Heart left ventricle (tissue), 16 donors: ENCODE data around the gene FOXJ2. TPM values are rescaled to one million over a fixed set of nuclear protein-coding genes. Genes with fewer than 3 reads are reported as not detected.

Experiments
- ATAC-seq, 4 donors: fragments of 200-7000 bp; cut with Tn5 transposase; one replicate each; pipeline ENCODE4 v1.9.1; 2020 to 2022; ENCODE audit warnings: moderate library complexity in 4 of 4, mild to moderate bottlenecking in 3 of 4, moderate number of reproducible peaks in 1 of 4
- DNase-seq, 5 donors: peaks; one replicate each; pipeline ENCODE4 v3.0.0-alpha.2; 2020
- H3K27ac ChIP-seq, 12 donors: fragments of 200-600 bp; sonication (generic) in 4 of 12; one replicate each; pipeline versions ENCODE4 v1.5.0 to v1.8.0; 2016 to 2022; ENCODE audit warnings: mild to moderate bottlenecking in 2 of 12
- H3K27me3 ChIP-seq, 9 donors: fragments of 200-600 bp; sonication (generic) in 2 of 9; one replicate each; pipeline versions ENCODE4 v1.5.1 to v1.8.0; 2016 to 2022; ENCODE audit warnings: mild to moderate bottlenecking in 3 of 9
- H3K36me3 ChIP-seq, 9 donors: fragments of 200-600 bp; sonication (generic) in 2 of 9; one replicate each; pipeline versions ENCODE4 v1.5.0 to v1.8.0; 2018 to 2022; ENCODE audit warnings: mild to moderate bottlenecking in 2 of 9
- H3K4me1 ChIP-seq, 12 donors: fragments of 200-600 bp; sonication (generic) in 4 of 12; one replicate each; pipeline versions ENCODE4 v1.5.0 to v1.8.0; 2016 to 2022; ENCODE audit warnings: mild to moderate bottlenecking in 3 of 12
- H3K4me3 ChIP-seq, 12 donors: fragments of 200-600 bp; sonication (generic) in 4 of 12; one replicate each; pipeline versions ENCODE4 v1.5.0 to v1.8.0; 2017 to 2022; ENCODE audit warnings: mild to moderate bottlenecking in 9 of 12, moderate library complexity in 4 of 12
- H3K9me3 ChIP-seq, 12 donors: fragments of 200-600 bp; sonication (generic) in 4 of 12; one replicate each; pipeline versions ENCODE4 v1.5.0 to v1.8.0; 2016 to 2022; ENCODE audit warnings: mild to moderate bottlenecking in 1 of 12
- CTCF ChIP-seq, 12 donors: fragments of 200-600 bp; sonication (generic) in 4 of 12; IDR thresholded peaks; one replicate each; pipeline versions ENCODE4 v1.5.0 to v1.8.0; 2018 to 2022; ENCODE audit warnings: antibody characterized with exemption in 12 of 12, mild to moderate bottlenecking in 5 of 12
- POLR2A ChIP-seq, 2 donors: fragments of 450-650 bp; IDR thresholded peaks; one replicate each; pipeline ENCODE4 v1.6.1; 2017; ENCODE audit warnings: antibody characterized with exemption in 2 of 2, mild to moderate bottlenecking in 2 of 2, moderate library complexity in 2 of 2
- WGBS, 4 donors: extraction: QIAGEN DNeasy Blood & Tissue Kit in 2 of 4; methylation state at CpG; one replicate each; pipeline versions ENCODE4 v1.1.5 to v1.1.7; 2013 to 2018; 5-methylcytosine and 5-hydroxymethylcytosine counted together
- intact Hi-C, 10 donors: fragments of 100-400 bp; cut with DNase I; formaldehyde crosslinking; loops; one replicate each; pipeline versions ENCODE4 v1.11.1 to v1.14.2; 2022
- polyA plus RNA-seq, 2 donors: library from polyadenylated mRNA; stranded (reverse); fragments of 200-250 nt; gene quantifications; one replicate each; pipeline ENCODE4 v1.2.3, GENCODE V29; 2013
- total RNA-seq, 9 donors: library from RNA; depleted of rRNA in 2 of 9; stranded (reverse); fragments of >200 nt in 2 of 9; fragmentation: NEBNext Ultra II Directional in 3 of 9; extraction: Animal tissue kit (Norgen Biotek cat#: 25700) in 3 of 9; gene quantifications; one replicate each; pipeline versions ENCODE4 v1.1.0 to v1.2.4, GENCODE V29; 2016 to 2023
- donor health status: ischemic (EF 13 %, LVEDD 7.1; RV severe dilation, severe dysfunction).
- donor health status: healthy with polysubstance abuse.
- donor health status: DM: no; HTN: yes; CAD: no.
- donor health status: DM: no; HTN: no; CAD: no.
- donor health status: ischemic (EF 25% LVEDD 6.9; RV normal size, moderate dysfunction).
- donor health status: ischemic (EF 25% LVEDD 5.7; RV mildly dilated, moderate dysfunction).
- donor health status: healthy.
- donor health status: DM: yes; HTN: yes; CAD: no.
- donor health status: ischemic (EF 35%, LVEDD 5.7; RV mildly dilated, moderate dysfunction).
- donor health status: nonischemic (EF 11% LVEDD 7.7; RV severe dilation, severe dysfunction).
- donor health status: DM: yes; HTN: yes; CAD: no.
- donor health status: PGD.
- donor health status: ischemic (EF 29% LVEDD 5.4; RV normal size, mild dysfunction).
- donor health status: nonischemic (EF 23%, LVEDD 6.1; RV moderate dilation, normal function).

FOXJ2 gene
- total and polyA plus RNA-seq, 11 donors = 9.4 to 34.7 (median 23.7) TPM

- H3K36me3 ChIP-seq = peaks cover 0 to 67% (median 59%) of the 10 kb centered on the region in 9 donors
- peaks cover 0 to 53% (median 0%) of the 10 kb centered on the region in 12 donors for H3K4me1 ChIP-seq
- H3K27me3 ChIP-seq = no peaks in the 10 kb centered on the region
- no peaks in the 10 kb centered on the region for H3K9me3 ChIP-seq
- intact Hi-C loops = no loop called here
- ATAC-seq (no peak), DNase-seq (no peak)
- no peak for TF ChIP-seq POLR2A (IDR thresholded peaks at IDR 0.05)
- TF ChIP-seq CTCF (IDR thresholded peaks at IDR 0.05) = no peak
- WGBS, 4 donors = 74 to 88% (median 87%) methylated on average over 2 of the region's 2 CpGs
- H3K27ac ChIP-seq = peak overlapping the region in 1 of 12 donors; percentile 33
- no peak overlapping the region for H3K4me3 ChIP-seq
Observed at GRCh38 chr12:8054816-8055215, 22.3 kb downstream of the FOXJ2 start.

GRCh38 chr12:8057306-8057705 lies 24.8 kb downstream of the FOXJ2 start:
- intact Hi-C loops = no loop called here
- no peaks in the 10 kb centered on the region for H3K9me3 ChIP-seq
- H3K36me3 ChIP-seq = peaks cover 0 to 46% (median 38%) of the 10 kb centered on the region in 9 donors
- ATAC-seq (no peak), DNase-seq (no peak)
- H3K27me3 ChIP-seq = no peaks in the 10 kb centered on the region
- peak overlapping the region in 1 of 12 donors; percentile 59 for H3K27ac ChIP-seq
- no peak for TF ChIP-seq CTCF (IDR thresholded peaks at IDR 0.05)
- TF ChIP-seq POLR2A (IDR thresholded peaks at IDR 0.05) = no peak
- WGBS, 4 donors = 71 to 75% (median 74%) methylated on average over 2 of the region's 2 CpGs
- peaks cover 0 to 56% (median 0%) of the 10 kb centered on the region in 12 donors for H3K4me1 ChIP-seq
- H3K4me3 ChIP-seq = no peak overlapping the region

- Histone ChIP-seq H3K36me3 (peaks cover 0 to 40% (median 33%) of the 10 kb centered on the region in 9 donors), H3K4me3 (peak overlapping the region in 1 of 12 donors; percentile 0), H3K27me3 (no peaks in the 10 kb centered on the region), H3K27ac (peak overlapping the region in 1 of 12 donors; percentile 59), H3K4me1 (peaks cover 0 to 57% (median 0%) of the 10 kb centered on the region in 12 donors), H3K9me3 (no peaks in the 10 kb centered on the region)
- ATAC-seq (peak in 3 of 4 donors; percentile 22 to 75 (median 69)), DNase-seq (no peak)
- TF ChIP-seq POLR2A (IDR thresholded peaks at IDR 0.05) (no peak), CTCF (IDR thresholded peaks at IDR 0.05) (no peak)
- WGBS, 4 donors = 72 to 79% (median 78%) methylated on average over 4 of the region's 4 CpGs
- intact Hi-C loops = no loop called here
Observed at GRCh38 chr12:8057839-8058238, 25.3 kb downstream of the FOXJ2 start.

GRCh38 chr12:8058506-8058905 lies 26.0 kb downstream of the FOXJ2 start:
- TF ChIP-seq CTCF (IDR thresholded peaks at IDR 0.05) (no peak), POLR2A (IDR thresholded peaks at IDR 0.05) (no peak)

More at GRCh38 chr12:8058506-8058905, 26.0 kb downstream of the FOXJ2 start:
- H3K27me3 ChIP-seq = no peaks in the 10 kb centered on the region
- ATAC-seq (no peak), DNase-seq (no peak)
- peak overlapping the region in 1 of 12 donors; percentile 0 for H3K4me3 ChIP-seq
- peaks cover 0 to 64% (median 0%) of the 10 kb centered on the region in 12 donors for H3K4me1 ChIP-seq
- WGBS, 4 donors = 64 to 81% (median 74%) methylated on average over 6 of the region's 6 CpGs
- intact Hi-C loops = no loop called here
- peaks cover 0 to 34% (median 26%) of the 10 kb centered on the region in 9 donors for H3K36me3 ChIP-seq
- H3K27ac ChIP-seq = peak overlapping the region in 1 of 12 donors; percentile 59
- no peaks in the 10 kb centered on the region for H3K9me3 ChIP-seq
